Panc1 (cell line): ENCODE results near the gene ERC2. TPM values are rescaled to one million over a fixed set of nuclear protein-coding genes. Genes with fewer than 3 reads are reported as not detected.

ENCODE experiments used
- ATAC-seq: fragments of 200-7000 bp; cut with Tn5 transposase; 2 replicates; pipeline ENCODE4 v1.9.1; 2020; ENCODE audit warnings: mild to moderate bottlenecking, moderate library complexity
- BruUV-seq: library from RNA; stranded (reverse); fragments of 400-500 nt; replicated peaks from 2 replicates; lab custom pipeline; 2021; lab: Mats Ljungman, UMichigan
- CTCF ChIA-PET: fragments of 300-600 bp; sonication (Branson Sonifier 250); formaldehyde crosslinking; loops from one replicate; lab custom pipeline; 2022; ENCODE audit warnings: antibody characterized with exemption; lab: Charles Lee
- POLR2A ChIA-PET: fragments of 300-600 bp; sonication (Branson Sonifier 250); formaldehyde crosslinking; loops from one replicate; lab custom pipeline; 2022; ENCODE audit warnings: antibody characterized with exemption; lab: Charles Lee
- DNase-seq: peaks from one replicate; pipeline ENCODE4 v3.0.0-alpha.2; 2010; ENCODE audit warnings: low read depth, low spot score
- H3K27ac ChIP-seq: 2 replicates; pipeline ENCODE4 v1.5.1; 2011; ENCODE audit warnings: mild to moderate bottlenecking, low read length, inconsistent platforms
- H3K27me3 ChIP-seq: fragments of 200-500 bp; sonication (Bioruptor generic); 2 replicates; pipeline ENCODE4 v1.6.0; 2014; ENCODE audit warnings: low read length, inconsistent platforms; ENCODE audit not compliant: control insufficient read depth, insufficient read depth
- H3K36me3 ChIP-seq: fragments of 200-500 bp; sonication (Bioruptor generic); 2 replicates; pipeline ENCODE4 v1.5.1; 2014; ENCODE audit warnings: inconsistent platforms, mild to moderate bottlenecking, low read length, moderate library complexity; ENCODE audit not compliant: control insufficient read depth, insufficient read depth
- H3K4me1 ChIP-seq: 2 replicates; pipeline ENCODE4 v1.5.1; 2011; ENCODE audit warnings: inconsistent platforms, mild to moderate bottlenecking, low read length, moderate library complexity; ENCODE audit not compliant: control insufficient read depth, insufficient read depth
- H3K4me3 ChIP-seq, 2 experiments: 2 replicates each; pipeline ENCODE4 v1.5.1; 2011 to 2012; ENCODE audit warnings: low read depth in 2 of 2, low read length in 2 of 2, mild to moderate bottlenecking in 2 of 2, inconsistent platforms in 1 of 2, moderate library complexity in 1 of 2
- H3K9me3 ChIP-seq: fragments of 200-500 bp; sonication (Bioruptor generic); 2 replicates; pipeline ENCODE4 v1.5.1; 2014; ENCODE audit warnings: low read depth, mild to moderate bottlenecking, inconsistent platforms, low read length, moderate library complexity; ENCODE audit not compliant: control insufficient read depth, insufficient read depth
- CTCF ChIP-seq: fragments of 450-650 bp; IDR thresholded peaks from 2 replicates; pipeline ENCODE4 v1.5.1; 2017; ENCODE audit warnings: mild to moderate bottlenecking
- POLR2AphosphoS5 ChIP-seq: IDR thresholded peaks from 2 replicates; pipeline ENCODE4 v1.6.1; 2012; ENCODE audit warnings: mild to moderate bottlenecking, low read depth, low read length, moderate library complexity
- SIN3A ChIP-seq: IDR thresholded peaks from 2 replicates; pipeline ENCODE4 v1.6.1; 2012; ENCODE audit warnings: low read depth, mild to moderate bottlenecking, low read length, moderate library complexity, borderline replicate concordance; ENCODE audit not compliant: insufficient read depth
- TCF7L2 ChIP-seq: IDR thresholded peaks from 2 replicates; pipeline ENCODE4 v1.6.1; 2011; ENCODE audit warnings: mild to moderate bottlenecking, low read depth, low read length, inconsistent platforms
- in situ Hi-C: cut with HindIII; loops from 2 replicates; pipeline ENCODE4 v1.10.0; 2016; ENCODE audit warnings: low sequenced_read_pairs, low pct_unique_long_range_greater_than_20kb
- intact Hi-C: fragments of 100-400 bp; cut with micrococcal nuclease; formaldehyde crosslinking; loops from one replicate; pipeline ENCODE4 v1.10.0; 2022; ENCODE audit not compliant: unreplicated experiment
- total RNA-seq: library from RNA; stranded (reverse); gene quantifications from one replicate; pipeline ENCODE4 v1.2.1, GENCODE V29; 2021; ENCODE audit not compliant: unreplicated experiment
- TF ChIP-seq, protein P1 (sequence below), 2 experiments: IDR thresholded peaks; 2 replicates each; pipeline ENCODE4 v1.6.1; 2011 to 2012; ENCODE audit warnings: low read depth in 2 of 2, control low read depth in 1 of 2, low read length in 1 of 2, mild to moderate bottlenecking in 1 of 2, moderate library complexity in 1 of 2; ENCODE audit not compliant: insufficient read depth in 1 of 2

ERC2 gene
- total RNA-seq, 1 experiment from 2014 or later = 0.33 TPM

DNA sequence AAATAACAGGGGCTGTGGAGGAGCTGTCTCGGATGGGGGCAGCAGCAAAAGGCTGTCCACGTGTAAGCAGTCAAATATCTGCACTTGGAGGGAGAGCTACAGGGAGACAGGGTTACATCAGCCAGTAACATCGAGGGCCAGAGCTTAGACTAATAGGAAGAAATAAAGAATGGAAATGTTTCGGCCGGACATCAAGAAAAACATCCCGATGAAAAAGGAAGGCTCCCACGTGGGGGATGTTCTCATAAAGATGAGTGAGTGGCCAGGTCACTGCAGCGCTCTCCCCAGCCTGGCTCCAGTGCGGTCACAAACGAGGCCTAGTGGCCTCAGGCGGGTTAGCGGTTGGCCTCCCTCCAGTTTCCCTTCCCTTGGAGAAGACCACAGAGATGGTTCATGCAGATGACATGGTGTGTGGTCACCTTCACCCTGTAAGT, 925.1 kb downstream of the ERC2 start:
- H3K36me3 ChIP-seq = no peaks in the 10 kb centered on the region
- DNase-seq (no peak), ATAC-seq (no peak)
- no peaks in the 10 kb centered on the region; the same call in 1 of the 2 replicates for H3K27me3 ChIP-seq
- in situ Hi-C loops (no loop called here), intact Hi-C loops (no loop called here)
- no peaks in the 10 kb centered on the region for H3K9me3 ChIP-seq
- no peaks in the 10 kb centered on the region for H3K4me1 ChIP-seq
- H3K27ac ChIP-seq = no peak overlapping the region
- no peak overlapping the region for H3K4me3 ChIP-seq
- no TSS peak for BruUV-seq
- POLR2A ChIA-PET = no interaction called here
- CTCF ChIA-PET = no interaction called here
- TF ChIP-seq POLR2AphosphoS5 (no peak), TCF7L2 (no peak), CTCF (no peak), SIN3A (no peak)
- TF ChIP-seq, protein P1, sequence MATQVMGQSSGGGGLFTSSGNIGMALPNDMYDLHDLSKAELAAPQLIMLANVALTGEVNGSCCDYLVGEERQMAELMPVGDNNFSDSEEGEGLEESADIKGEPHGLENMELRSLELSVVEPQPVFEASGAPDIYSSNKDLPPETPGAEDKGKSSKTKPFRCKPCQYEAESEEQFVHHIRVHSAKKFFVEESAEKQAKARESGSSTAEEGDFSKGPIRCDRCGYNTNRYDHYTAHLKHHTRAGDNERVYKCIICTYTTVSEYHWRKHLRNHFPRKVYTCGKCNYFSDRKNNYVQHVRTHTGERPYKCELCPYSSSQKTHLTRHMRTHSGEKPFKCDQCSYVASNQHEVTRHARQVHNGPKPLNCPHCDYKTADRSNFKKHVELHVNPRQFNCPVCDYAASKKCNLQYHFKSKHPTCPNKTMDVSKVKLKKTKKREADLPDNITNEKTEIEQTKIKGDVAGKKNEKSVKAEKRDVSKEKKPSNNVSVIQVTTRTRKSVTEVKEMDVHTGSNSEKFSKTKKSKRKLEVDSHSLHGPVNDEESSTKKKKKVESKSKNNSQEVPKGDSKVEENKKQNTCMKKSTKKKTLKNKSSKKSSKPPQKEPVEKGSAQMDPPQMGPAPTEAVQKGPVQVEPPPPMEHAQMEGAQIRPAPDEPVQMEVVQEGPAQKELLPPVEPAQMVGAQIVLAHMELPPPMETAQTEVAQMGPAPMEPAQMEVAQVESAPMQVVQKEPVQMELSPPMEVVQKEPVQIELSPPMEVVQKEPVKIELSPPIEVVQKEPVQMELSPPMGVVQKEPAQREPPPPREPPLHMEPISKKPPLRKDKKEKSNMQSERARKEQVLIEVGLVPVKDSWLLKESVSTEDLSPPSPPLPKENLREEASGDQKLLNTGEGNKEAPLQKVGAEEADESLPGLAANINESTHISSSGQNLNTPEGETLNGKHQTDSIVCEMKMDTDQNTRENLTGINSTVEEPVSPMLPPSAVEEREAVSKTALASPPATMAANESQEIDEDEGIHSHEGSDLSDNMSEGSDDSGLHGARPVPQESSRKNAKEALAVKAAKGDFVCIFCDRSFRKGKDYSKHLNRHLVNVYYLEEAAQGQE (IDR thresholded peaks at IDR 0.05; ENCODE audit: insufficient read depth in 1 of 2, low read depth in 2 of 2, low read length in 1 of 2) = no peak

DNA sequence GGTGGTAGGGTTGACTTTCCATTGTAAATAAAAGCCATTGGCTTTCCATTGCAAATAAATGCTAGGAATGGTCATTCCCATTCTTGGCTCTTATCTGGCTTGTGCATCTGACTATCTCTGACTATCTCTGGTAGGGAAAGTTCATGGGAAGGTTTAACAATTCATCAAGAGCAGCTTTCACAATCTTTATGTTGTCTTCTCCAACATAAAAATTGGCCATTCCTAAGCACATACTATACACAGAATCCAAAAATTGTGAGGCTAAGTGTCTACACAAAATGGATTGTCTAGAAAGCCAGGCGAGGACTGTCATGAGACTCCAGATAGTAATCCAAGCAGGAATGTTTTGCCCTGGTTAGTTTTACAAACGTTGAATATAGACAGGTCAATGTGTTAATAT, 926.8 kb downstream of the ERC2 start:
- in situ Hi-C loops (no loop called here), intact Hi-C loops (no loop called here)
- H3K4me3 ChIP-seq = no peak overlapping the region
- no peaks in the 10 kb centered on the region for H3K9me3 ChIP-seq
- DNase-seq = no peak
- H3K36me3 ChIP-seq = no peaks in the 10 kb centered on the region
- TF ChIP-seq, protein P1 (IDR thresholded peaks at IDR 0.05; ENCODE audit: insufficient read depth in 1 of 2, low read depth in 2 of 2, low read length in 1 of 2) = no peak
- TF ChIP-seq CTCF (no peak), TCF7L2 (no peak), POLR2AphosphoS5 (no peak), SIN3A (no peak)
- no peak for ATAC-seq
- no peak overlapping the region for H3K27ac ChIP-seq
- H3K27me3 ChIP-seq = no peaks in the 10 kb centered on the region; the same call in 1 of the 2 replicates
- no TSS peak for BruUV-seq
- H3K4me1 ChIP-seq = no peaks in the 10 kb centered on the region
- CTCF ChIA-PET = no interaction called here
- POLR2A ChIA-PET = no interaction called here
